Activated naive CD8-positive, alpha-beta T cell (primary cell): ENCODE results near the gene GLCCI1.

Source experiments
- H3K27ac Mint-ChIP-seq: one replicate; pipeline ENCODE4 v1.8.0; 2021; ENCODE audit warnings: mixed read lengths
- H3K27me3 Mint-ChIP-seq: one replicate; pipeline ENCODE4 v1.8.0; 2021; ENCODE audit warnings: mixed read lengths
- H3K36me3 Mint-ChIP-seq: one replicate; pipeline ENCODE4 v1.8.0; 2021; ENCODE audit warnings: mixed read lengths
- H3K4me1 Mint-ChIP-seq: one replicate; pipeline ENCODE4 v1.8.0; 2021; ENCODE audit warnings: low read depth, mixed read lengths
- H3K4me3 Mint-ChIP-seq: one replicate; pipeline ENCODE4 v1.8.0; 2021; ENCODE audit warnings: mild to moderate bottlenecking, mixed read lengths
- H3K9me3 Mint-ChIP-seq: one replicate; pipeline ENCODE4 v1.8.0; 2021; ENCODE audit warnings: low read depth, mixed read lengths

The GLCCI1 gene

DNA sequence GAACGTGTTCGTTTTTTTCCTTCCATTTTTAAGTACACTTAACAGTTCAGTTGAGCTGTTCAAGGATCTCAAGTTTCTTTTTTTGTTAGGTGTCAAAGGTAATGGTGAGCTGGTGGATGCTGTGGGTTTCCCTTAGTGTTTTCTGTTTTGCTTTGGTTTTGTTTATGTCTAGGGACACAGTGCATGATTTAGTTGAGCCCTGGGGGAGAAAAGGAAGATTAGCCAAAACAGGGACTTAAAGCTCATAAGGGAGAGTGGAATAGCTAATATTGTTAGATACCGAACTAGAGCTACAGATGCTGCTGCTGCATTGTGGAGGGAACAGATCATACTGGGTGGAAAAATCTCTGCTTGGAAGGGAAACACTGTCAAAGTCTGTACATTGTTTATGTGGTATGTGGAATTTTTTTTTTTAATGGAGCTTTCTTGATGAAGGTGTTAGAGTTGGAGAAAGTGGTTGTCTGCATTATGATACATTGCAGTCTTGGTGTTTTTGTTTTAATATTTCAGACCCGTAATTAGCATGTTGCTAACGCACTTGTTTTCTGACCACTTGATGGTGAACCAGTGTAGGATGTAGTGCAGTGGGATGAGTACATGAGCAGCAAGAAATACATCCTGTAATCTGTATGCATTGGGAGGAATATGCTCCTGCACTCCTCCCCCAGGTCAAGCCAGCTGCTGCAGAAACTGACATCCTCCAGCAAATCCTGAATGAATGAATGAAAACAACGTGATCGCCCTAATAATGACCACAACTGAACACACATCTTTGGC, 2.1 kb downstream of the GLCCI1 start:
- Mint-ChIP-seq H3K36me3 (no peaks in the 10 kb centered on the region), H3K4me3 (no peak overlapping the region), H3K4me1 (peaks cover 35% of the 10 kb centered on the region), H3K27me3 (no peaks in the 10 kb centered on the region), H3K27ac (no peak overlapping the region), H3K9me3 (no peaks in the 10 kb centered on the region)

DNA sequence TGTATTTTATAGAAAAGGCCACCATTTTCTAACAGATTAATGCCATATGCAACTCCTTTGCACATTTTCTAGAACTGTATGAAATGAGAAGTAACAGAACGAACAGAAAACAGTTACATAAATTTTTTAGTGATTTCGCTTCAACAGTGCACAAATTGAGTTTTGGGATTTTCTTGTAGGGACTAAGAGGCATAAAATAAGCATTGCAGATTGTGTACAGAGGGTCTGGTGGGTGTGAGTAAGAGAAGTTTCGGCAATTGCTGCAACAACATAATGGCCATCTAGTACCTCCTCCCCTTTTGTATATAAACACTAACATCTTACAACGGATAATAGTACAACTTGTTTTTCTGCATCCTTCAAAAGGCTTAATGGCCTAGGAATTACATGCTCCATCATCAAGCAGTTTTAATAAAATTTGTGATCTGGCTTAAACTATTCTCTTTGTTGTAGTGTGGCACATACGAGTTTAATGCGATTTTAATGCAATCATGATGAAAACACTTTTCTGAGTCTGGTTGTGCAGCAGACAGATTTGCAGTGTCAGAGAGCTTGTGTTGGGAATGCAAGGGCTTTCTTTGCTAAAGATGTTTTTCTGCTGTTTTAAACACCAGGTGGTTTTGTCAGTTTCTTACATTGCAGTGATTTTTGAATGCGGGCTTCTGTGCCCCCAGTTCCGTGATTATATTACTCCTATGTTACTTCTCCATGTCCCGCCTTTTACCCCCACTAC, 2.9 kb downstream of the GLCCI1 start:
- Mint-ChIP-seq H3K4me3 (no peak overlapping the region), H3K27ac (no peak overlapping the region), H3K36me3 (no peaks in the 10 kb centered on the region), H3K27me3 (no peaks in the 10 kb centered on the region), H3K9me3 (no peaks in the 10 kb centered on the region), H3K4me1 (peaks cover 40% of the 10 kb centered on the region)

DNA sequence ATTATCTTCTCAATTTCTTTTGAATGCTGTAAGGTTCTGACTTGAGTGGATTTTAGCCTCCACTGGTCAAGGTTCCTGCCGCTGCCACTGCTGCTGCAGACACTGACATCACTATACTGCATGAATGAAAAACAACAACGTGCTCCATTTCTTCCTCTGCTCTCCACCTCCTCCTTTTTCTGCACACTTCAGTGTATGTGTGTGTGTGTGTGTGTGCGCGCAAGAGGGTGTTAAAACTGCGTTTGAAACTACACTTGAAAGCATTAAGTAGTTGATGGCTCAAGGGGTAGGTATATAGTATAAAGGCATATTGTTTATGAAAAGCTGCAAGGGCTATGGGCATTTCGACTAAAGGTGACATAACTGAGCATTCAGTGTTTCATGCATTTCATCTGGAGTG, 3.5 kb downstream of the GLCCI1 start:
- H3K27me3 Mint-ChIP-seq = no peaks in the 10 kb centered on the region
- no peaks in the 10 kb centered on the region for H3K36me3 Mint-ChIP-seq
- H3K27ac Mint-ChIP-seq = no peak overlapping the region
- peaks cover 44% of the 10 kb centered on the region for H3K4me1 Mint-ChIP-seq
- no peak overlapping the region for H3K4me3 Mint-ChIP-seq
- H3K9me3 Mint-ChIP-seq = no peaks in the 10 kb centered on the region

DNA sequence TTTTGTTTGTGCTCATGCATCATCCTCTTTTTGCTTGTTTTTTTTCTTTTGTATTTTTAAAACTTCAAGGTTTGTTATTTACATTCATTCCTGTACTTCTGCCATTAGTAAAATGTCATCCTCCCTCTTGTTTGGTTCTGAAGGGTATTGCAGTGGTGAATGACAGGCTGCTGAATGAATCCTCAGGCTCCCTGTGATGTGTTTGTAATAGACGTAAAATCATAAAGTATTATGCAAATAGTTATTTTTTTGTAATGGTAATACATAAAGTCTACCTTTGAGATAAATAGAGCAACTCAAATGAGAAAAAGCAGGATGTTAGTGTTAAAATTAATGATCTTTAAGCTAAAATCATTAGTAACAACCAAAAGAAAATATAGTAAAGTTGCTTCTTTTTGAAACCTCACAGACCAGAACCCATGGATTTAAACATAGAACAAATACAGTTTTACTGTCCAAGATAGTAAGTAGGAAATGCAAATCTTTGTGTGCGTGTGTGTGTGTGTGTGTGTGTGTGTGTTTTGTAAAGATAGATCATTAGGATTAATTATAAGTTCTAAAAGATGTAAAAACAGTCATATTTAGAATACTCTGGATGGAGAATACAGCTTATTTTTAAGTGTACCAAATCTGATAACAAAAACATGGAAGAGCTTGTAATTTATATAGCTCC, 4.5 kb downstream of the GLCCI1 start:
- Mint-ChIP-seq H3K9me3 (no peaks in the 10 kb centered on the region), H3K4me3 (no peak overlapping the region), H3K27me3 (no peaks in the 10 kb centered on the region), H3K36me3 (no peaks in the 10 kb centered on the region), H3K27ac (no peak overlapping the region), H3K4me1 (peaks cover 45% of the 10 kb centered on the region)

DNA sequence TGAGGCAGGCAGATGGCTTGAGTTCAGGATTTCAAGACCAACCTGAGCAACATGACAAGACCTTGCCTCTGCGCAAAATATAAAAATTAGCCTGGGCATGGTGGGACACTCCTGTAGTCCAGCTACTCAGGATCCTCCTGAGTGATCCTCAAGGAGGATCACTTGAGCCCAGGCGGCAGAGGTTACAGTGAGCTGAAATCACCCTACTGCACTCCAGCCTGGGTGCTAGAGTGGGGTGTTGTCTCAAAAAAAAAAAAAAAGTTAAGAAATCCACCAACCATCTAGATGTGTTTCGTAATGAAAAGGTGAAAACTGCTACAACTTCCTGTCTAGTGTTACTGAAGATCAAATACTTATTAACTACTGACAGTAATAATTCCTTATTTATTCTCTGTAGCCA, 8.1 kb downstream of the GLCCI1 start:
- Mint-ChIP-seq H3K9me3 (peaks cover 3% of the 10 kb centered on the region), H3K4me1 (peaks cover 60% of the 10 kb centered on the region), H3K4me3 (no peak overlapping the region), H3K27ac (no peak overlapping the region), H3K36me3 (no peaks in the 10 kb centered on the region), H3K27me3 (no peaks in the 10 kb centered on the region)

DNA sequence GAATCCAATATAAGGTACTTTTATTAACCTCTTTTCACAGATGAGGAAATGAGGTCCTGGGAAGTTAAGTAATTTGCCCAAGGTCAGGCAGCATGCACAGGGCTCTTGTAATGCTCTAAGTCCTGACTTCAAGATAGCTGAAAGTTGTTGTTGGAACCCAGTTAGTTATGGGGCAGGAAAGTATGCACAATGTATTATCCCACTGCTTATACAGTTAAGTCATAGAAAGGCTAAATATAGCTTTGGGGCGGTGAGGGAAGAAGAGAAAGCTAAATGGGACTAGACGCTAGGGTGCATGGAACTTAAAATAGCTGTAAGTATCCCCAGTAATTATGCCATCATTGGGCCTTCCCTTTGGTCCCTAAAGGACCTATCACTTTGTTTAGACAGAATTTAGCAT, 9.2 kb downstream of the GLCCI1 start:
- Mint-ChIP-seq H3K36me3 (no peaks in the 10 kb centered on the region), H3K27ac (no peak overlapping the region), H3K9me3 (peaks cover 3% of the 10 kb centered on the region), H3K4me3 (no peak overlapping the region), H3K4me1 (peaks cover 63% of the 10 kb centered on the region), H3K27me3 (no peaks in the 10 kb centered on the region)

DNA sequence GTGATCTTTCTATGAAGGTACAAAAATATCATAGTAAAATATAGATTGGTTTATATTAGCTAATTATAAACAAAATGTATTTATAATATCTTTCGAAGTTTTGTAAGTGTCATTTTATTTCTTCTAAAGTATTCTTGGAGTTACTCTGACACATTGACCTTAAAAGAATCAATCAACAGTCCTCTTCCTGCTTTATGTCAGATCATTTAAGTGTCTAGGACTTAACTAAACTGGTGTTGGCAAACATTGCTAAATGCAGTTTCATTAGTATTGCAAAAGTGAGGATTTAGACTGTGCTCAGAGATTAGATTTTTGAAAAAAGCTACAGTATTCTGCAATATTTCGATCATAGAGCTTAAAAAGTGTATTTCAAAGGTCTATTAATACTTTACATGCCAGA, 10.3 kb downstream of the GLCCI1 start:
- H3K27me3 Mint-ChIP-seq = no peaks in the 10 kb centered on the region
- H3K36me3 Mint-ChIP-seq = no peaks in the 10 kb centered on the region
- H3K4me1 Mint-ChIP-seq = peaks cover 60% of the 10 kb centered on the region
- H3K27ac Mint-ChIP-seq = no peak overlapping the region
- H3K4me3 Mint-ChIP-seq = no peak overlapping the region
- peaks cover 3% of the 10 kb centered on the region for H3K9me3 Mint-ChIP-seq

DNA sequence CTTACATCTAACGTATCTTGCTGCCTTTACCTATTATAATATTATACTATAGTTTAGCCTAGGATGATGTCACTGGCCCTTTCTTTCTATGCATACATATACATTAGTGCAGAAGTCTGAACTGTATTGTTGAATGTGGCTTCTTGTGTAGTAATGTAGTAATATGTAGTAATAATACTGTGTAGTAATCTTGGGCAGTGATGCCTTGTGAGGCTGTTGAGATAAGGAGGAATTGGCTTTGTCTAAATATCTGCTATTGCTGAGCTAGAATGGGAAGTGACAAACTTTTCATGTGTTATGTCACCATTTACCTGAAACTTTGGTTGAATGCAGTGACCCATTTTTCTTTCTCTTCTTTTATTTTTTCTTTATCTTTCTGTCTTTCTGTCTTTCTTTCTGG, 11.0 kb downstream of the GLCCI1 start:
- Mint-ChIP-seq H3K27ac (no peak overlapping the region), H3K36me3 (no peaks in the 10 kb centered on the region), H3K27me3 (no peaks in the 10 kb centered on the region), H3K9me3 (peaks cover 3% of the 10 kb centered on the region), H3K4me1 (peaks cover 57% of the 10 kb centered on the region), H3K4me3 (no peak overlapping the region)

DNA sequence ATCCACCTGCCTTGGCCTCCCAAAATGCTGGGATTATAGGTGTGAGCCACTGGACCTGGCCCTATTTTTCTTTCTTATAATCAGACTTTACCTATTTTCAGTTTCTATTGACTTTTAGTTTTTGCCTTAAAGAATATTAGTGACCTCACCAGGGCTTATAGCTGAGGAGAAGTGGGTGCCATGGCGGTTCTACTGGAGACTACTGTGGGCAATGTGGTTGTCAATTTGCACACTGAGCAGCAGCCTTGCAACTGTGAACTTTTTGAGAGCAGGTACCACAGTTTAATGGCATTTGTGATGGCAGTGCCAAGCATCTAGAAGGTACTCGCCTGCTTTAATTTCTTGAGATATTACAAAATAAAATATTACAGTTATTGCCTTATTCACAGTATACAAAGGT, 11.5 kb downstream of the GLCCI1 start:
- no peak overlapping the region for H3K4me3 Mint-ChIP-seq
- no peak overlapping the region for H3K27ac Mint-ChIP-seq
- H3K9me3 Mint-ChIP-seq = peaks cover 3% of the 10 kb centered on the region
- peaks cover 57% of the 10 kb centered on the region for H3K4me1 Mint-ChIP-seq
- no peaks in the 10 kb centered on the region for H3K27me3 Mint-ChIP-seq
- H3K36me3 Mint-ChIP-seq = no peaks in the 10 kb centered on the region

DNA sequence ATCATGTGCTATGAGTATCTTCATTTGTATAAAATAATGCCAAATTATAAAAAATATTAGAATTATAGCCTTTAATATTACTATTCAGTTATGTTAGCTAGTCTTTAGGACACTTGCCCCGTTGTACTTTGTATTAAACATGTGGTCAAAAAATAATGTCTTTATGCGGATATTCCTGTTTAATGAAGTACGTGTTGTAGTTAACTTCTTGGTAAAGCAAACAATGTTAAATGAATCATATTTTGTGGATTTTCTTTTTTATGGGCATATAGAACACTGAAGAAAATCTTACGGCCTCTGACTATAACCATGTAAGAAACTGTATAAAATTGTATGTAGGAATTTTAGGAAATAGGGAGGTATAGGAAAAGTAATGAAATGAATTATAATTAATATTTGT, 14.3 kb downstream of the GLCCI1 start:
- Mint-ChIP-seq H3K4me1 (peaks cover 45% of the 10 kb centered on the region), H3K27ac (no peak overlapping the region), H3K27me3 (no peaks in the 10 kb centered on the region), H3K9me3 (peaks cover 3% of the 10 kb centered on the region), H3K36me3 (no peaks in the 10 kb centered on the region), H3K4me3 (no peak overlapping the region)

DNA sequence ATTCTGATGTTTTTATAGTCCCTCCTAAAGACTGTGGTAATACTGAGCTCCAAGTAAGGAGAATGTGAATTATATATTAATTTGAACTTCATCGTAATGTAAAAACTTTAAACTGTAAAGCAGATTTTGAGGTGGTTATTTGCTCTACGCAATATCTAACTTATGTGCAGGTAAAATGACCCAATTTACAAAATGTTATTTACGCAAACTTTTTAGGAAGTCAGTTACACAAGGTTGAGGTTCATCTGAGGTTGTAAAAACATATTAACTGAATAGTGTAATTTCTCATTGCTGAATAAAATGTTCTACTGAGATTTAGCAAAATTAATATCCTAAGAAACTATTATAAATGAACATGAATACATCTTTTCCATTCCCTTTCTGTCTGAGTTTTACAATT, 15.8 kb downstream of the GLCCI1 start:
- peaks cover 3% of the 10 kb centered on the region for H3K9me3 Mint-ChIP-seq
- H3K4me3 Mint-ChIP-seq = no peak overlapping the region
- H3K4me1 Mint-ChIP-seq = peaks cover 53% of the 10 kb centered on the region
- H3K27ac Mint-ChIP-seq = no peak overlapping the region
- no peaks in the 10 kb centered on the region for H3K27me3 Mint-ChIP-seq
- no peaks in the 10 kb centered on the region for H3K36me3 Mint-ChIP-seq

DNA sequence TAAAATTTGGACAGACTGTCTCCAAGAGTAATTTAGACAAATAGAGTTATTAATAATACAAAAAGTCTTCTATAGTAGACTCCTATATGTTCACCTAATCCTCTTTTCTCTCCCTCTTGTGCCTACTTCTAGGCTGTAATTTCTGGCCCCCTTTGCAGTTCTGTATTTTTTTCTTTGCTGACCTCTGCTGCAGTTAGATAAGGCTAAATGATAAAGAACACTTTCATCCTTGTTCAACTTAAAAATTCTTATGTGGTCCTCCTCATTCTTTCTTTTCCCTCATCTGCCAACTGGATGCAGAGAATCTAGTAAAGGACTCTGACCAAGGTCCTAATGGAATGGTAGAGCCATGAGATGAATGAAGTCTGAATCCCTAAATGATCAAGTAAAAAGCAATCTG, 20.1 kb downstream of the GLCCI1 start:
- Mint-ChIP-seq H3K27me3 (no peaks in the 10 kb centered on the region), H3K27ac (peak overlapping the region; percentile 11), H3K9me3 (peaks cover 21% of the 10 kb centered on the region), H3K36me3 (peaks cover 12% of the 10 kb centered on the region), H3K4me1 (peaks cover 49% of the 10 kb centered on the region), H3K4me3 (peak overlapping the region; percentile 36)

DNA sequence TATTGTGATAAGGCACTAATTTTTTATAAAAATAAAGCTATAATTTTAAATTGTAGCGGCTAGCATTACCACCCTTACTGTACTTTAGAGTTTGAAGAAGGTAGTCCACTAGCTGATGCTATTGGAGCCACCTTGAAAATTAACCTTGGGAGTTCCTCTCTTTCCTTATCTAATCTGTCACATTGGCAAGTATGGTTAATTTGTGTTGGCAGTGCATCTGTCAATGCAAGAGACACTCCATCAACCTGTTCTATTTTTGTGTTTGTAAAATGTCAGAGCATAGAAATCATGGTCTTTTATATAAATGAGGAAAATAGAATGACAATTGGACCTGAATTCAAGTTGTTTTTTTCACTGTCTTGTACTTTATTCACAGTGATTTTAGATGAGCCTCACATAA, 20.5 kb downstream of the GLCCI1 start:
- no peaks in the 10 kb centered on the region for H3K27me3 Mint-ChIP-seq
- H3K4me1 Mint-ChIP-seq = peaks cover 48% of the 10 kb centered on the region
- peaks cover 12% of the 10 kb centered on the region for H3K36me3 Mint-ChIP-seq
- H3K9me3 Mint-ChIP-seq = peaks cover 21% of the 10 kb centered on the region
- H3K4me3 Mint-ChIP-seq = peak overlapping the region; percentile 74
- H3K27ac Mint-ChIP-seq = peak overlapping the region; percentile 46

DNA sequence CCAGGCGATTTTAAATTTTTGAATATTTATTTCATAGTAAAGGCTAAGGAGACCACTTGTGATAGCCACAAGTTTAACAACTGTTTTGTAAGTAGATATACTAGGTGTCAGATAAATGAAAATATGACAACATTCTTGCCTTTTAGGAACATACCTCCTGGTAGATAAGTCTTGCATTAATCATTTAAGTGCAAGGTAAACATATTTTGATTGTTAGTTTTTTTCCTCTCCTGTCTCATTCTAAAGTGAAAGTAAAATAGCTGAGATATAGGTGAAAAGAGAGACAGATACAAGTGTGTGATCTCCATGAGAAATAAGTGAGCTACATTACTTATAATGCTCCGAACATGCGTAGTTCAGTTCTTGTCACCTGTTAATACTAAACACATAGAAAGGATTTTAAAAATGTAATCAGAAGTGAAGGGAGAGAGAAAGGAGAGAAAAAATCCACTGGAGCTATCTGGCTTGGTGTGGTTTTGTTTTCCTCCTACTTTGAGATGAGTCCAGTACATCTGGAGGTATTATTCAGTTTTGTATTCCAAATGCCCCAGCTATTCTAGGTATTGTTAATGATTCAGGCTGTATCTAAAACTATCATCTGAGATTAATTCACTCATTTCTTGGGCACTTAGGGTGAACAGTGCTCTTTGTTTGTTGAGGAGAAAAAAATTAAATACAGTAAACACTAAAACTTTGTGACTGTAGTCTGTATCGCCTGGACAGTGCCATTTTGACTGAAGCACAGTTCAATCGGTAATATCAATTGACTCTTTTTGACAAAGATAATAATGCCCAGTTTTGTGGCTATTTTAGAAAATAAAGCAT, 21.2 kb downstream of the GLCCI1 start:
- peak overlapping the region; percentile 46 for H3K27ac Mint-ChIP-seq
- H3K9me3 Mint-ChIP-seq = peaks cover 21% of the 10 kb centered on the region
- H3K36me3 Mint-ChIP-seq = peaks cover 14% of the 10 kb centered on the region
- H3K4me1 Mint-ChIP-seq = peaks cover 49% of the 10 kb centered on the region
- peak overlapping the region; percentile 74 for H3K4me3 Mint-ChIP-seq
- no peaks in the 10 kb centered on the region for H3K27me3 Mint-ChIP-seq

DNA sequence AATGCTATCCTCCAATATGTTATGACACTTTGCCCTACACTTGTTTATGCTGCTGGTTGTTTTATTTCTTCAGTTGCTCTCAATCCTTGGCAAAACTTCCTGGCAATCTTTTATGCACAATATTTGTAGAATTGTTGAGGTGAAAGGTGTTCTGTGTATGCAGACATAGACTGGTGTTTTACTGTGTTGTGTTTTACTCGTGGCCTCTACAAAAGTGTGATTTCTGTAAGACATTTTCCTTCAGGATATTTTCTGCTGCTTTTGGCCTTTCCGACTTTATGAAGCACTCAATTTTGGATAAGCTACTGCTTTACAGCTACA, 21.8 kb downstream of the GLCCI1 start:
- Mint-ChIP-seq H3K27ac (peak overlapping the region; percentile 56), H3K36me3 (peaks cover 17% of the 10 kb centered on the region), H3K27me3 (no peaks in the 10 kb centered on the region), H3K4me1 (peaks cover 46% of the 10 kb centered on the region), H3K4me3 (peak overlapping the region; percentile 6), H3K9me3 (peaks cover 21% of the 10 kb centered on the region)
